Measurements from ENCODE around the gene SRSF10.

DNA sequence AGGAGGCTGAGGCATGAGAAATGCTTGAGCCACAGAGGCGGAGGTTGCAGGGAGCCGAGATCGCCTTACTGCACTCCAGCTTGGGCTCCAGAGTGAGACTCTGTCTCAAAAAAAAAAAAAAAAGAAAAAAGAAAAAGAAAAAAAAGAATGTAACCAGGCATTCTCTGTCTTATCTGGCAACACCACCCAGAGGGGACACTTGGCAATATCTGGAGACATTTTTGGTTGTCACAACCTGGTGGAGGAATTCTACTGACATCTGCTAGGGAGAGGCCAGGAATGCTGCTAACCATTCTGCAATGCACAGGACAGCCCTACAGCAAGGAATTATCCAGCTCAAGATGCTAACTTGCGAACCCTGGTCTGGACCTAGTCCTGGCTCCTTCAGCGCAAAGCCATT is 64.7 kb downstream of the SRSF10 start:
- no peak for TF ChIP-seq CTCF (IDR thresholded peaks at IDR 0.05)
- TF ChIP-seq POLR2A (IDR thresholded peaks at IDR 0.05): no peak

Data from body of pancreas (tissue), 4 donors.